HepG2 (cell line): Measurements from ENCODE around the gene PXK. TPM values are rescaled to one million over a fixed set of nuclear protein-coding genes. Genes with fewer than 3 reads are reported as not detected.

ENCODE experiments used
- ATF4 ChIP-seq, 2 experiments: fragments of 450-650 bp in 1 of 2; sonication (generic) in 1 of 2; formaldehyde crosslinking; IDR thresholded peaks; 2 replicates each; pipeline versions ENCODE4 v1.5.0 to v1.8.0; 2020 to 2022; ENCODE audit warnings: mild to moderate bottlenecking in 1 of 2, missing genetic modification reagents in 1 of 2
- ELF4 ChIP-seq: sonication (generic); formaldehyde crosslinking; IDR thresholded peaks from 2 replicates; pipeline ENCODE4 v1.5.0; 2020; ENCODE audit warnings: missing genetic modification reagents, mild to moderate bottlenecking, moderate library complexity, borderline replicate concordance
- ESRRA ChIP-seq: sonication (generic); formaldehyde crosslinking; IDR thresholded peaks from 2 replicates; pipeline ENCODE4 v1.5.1; 2020; ENCODE audit warnings: mild to moderate bottlenecking, low read depth, missing genetic modification reagents
- GRHL1 ChIP-seq: sonication (generic); formaldehyde crosslinking; conservative IDR thresholded peaks from 2 replicates; pipeline ENCODE4 v1.8.0; 2022; ENCODE audit warnings: missing genetic modification reagents
- HIC2 ChIP-seq: sonication (generic); formaldehyde crosslinking; IDR thresholded peaks from 2 replicates; pipeline ENCODE4 v1.9.0; 2022; ENCODE audit warnings: low read depth, missing genetic modification reagents
- HNRNPUL1 ChIP-seq: fragments of 200-400 bp; formaldehyde crosslinking; IDR thresholded peaks from 2 replicates; pipeline ENCODE4 v1.6.1; 2017; ENCODE audit warnings: low read depth, mild to moderate bottlenecking, low read length, moderate library complexity
- ZNF207 ChIP-seq: fragments of 450-650 bp; IDR thresholded peaks from 2 replicates; pipeline ENCODE4 v1.6.1; 2016; ENCODE audit warnings: antibody characterized with exemption, borderline replicate concordance
- polyA plus RNA-seq, 8 experiments: library from polyadenylated mRNA; depleted of rRNA in 3 of 8; stranded (reverse) in 7 of 8; unstranded in 1 of 8; fragments of >200 nt; fragmentation: Illumina TruSeq in 4 of 8; extraction: Trizol in 4 of 8; gene quantifications; 2 replicates each; pipeline versions ENCODE4 v1.2.1 to v1.2.3, GENCODE V29; 2011 to 2016; ENCODE audit warnings: low read depth in 4 of 8, missing spikeins in 1 of 8, mixed read lengths in 1 of 8; ENCODE audit not compliant: insufficient read depth in 1 of 8
- total RNA-seq, 5 experiments: library from RNA; depleted of rRNA; stranded (reverse); fragments of >200 nt; fragmentation: Illumina TruSeq; extraction: Trizol; gene quantifications; 2 replicates each; pipeline ENCODE4 v1.2.3, GENCODE V29; 2016; ENCODE audit warnings: low read depth in 1 of 5

Gene PXK
- total and polyA plus RNA-seq, 2 of the 13 experiments (the other 11 are each of a cell fraction or from before 2014, with no cell fraction given) = 6.4 to 18.6 TPM

GRCh38 chr3:58470363-58471024 is 137.8 kb downstream of the PXK start (continued):
- TF ChIP-seq ZNF207 (no peak), ATF4 (CRISPR knock-in tag; IDR thresholded peaks at IDR 0.05) (no peak), ELF4 (CRISPR knock-in tag) (no peak), HNRNPUL1 (no peak), HIC2 (no peak), GRHL1 (CRISPR knock-in tag) (no peak), ESRRA (CRISPR knock-in tag) (peak; percentile 53; the same call in 1 of the 2 replicates)
- TF ChIP-seq, all 625 proteins: peak for 32
